OCI-LY1 (cell line): ENCODE measurements around the gene TKTL1.

Experiments used
- CTCF ChIP-seq: fragments of 200-600 bp; sonication (generic), shearing (Covaris generic); IDR thresholded peaks from 2 replicates; pipeline ENCODE4 v1.5.1; 2017; ENCODE audit warnings: mild to moderate bottlenecking, antibody characterized with exemption, low read length, moderate library complexity, mixed read lengths
- EZH2 ChIP-seq: fragments of 200-600 bp; sonication (generic), shearing (Covaris generic); IDR thresholded peaks from 2 replicates; pipeline ENCODE4 v1.8.0; 2017; ENCODE audit warnings: borderline replicate concordance, mixed run types, mild to moderate bottlenecking, antibody characterized with exemption, low read length, moderate library complexity, mixed read lengths

DNA sequence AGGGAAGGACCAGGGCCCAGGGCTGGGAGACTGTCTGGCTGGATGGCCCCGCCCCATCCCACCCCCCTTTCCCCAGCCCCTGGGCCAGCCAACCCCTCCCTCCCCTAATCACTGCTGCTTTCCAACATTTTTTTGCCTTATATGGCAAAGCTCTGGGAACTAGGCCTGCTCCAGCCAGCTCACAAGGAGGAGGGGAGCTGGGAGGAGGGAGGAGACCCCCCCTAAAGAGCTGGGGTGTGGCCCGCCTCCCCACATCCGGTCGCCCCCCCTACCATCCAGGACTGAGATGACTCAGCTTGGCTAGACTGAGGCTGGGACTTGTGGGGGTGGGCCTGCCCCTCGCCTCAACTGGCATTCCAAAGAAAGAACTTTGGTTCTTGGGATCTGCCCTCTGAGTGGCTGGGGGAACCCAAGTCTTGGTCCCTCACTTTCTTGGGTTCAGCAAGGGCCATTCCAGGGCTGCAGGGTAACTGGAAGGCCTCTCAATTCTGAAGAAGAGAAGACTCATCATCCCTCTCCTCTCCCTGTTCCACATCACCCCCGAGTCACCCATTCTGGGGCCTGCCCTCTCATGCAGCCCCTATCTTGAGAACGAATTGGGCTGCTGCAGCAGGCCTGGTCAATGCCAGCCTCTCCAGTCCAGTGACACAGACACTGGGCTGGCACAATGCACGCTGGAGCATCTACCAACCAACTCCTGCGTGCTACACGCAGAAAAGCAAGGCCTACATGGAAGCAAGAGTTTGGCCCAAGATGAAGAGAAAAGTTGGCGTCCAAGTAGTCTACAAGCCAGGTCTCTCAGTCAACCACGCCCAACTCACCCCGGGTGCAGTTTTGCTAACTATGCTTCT lies 74.1 kb downstream of the TKTL1 start:
- no peak for TF ChIP-seq CTCF
- no peak for TF ChIP-seq EZH2
